CD4-positive, CD25-positive, alpha-beta regulatory T cell (primary cell): ENCODE data around the gene PLXDC2. TPM values are rescaled to one million over a fixed set of nuclear protein-coding genes. Genes with fewer than 3 reads are reported as not detected.

Source experiments
- ATAC-seq, 2 donors: fragments of 150-1000 bp; cut with Tn5 transposase; one replicate each; pipeline ENCODE4 v1.10.0; 2021; ENCODE audit warnings: low read depth in 2 of 2, moderate number of reproducible peaks in 2 of 2, moderate library complexity in 1 of 2
- DNase-seq, 3 donors: peaks; one replicate each; pipeline versions ENCODE4 v3.0.0 to v3.0.0-alpha.2; 2012 to 2022; ENCODE audit warnings: mixed read lengths in 1 of 3
- H3K27ac ChIP-seq: one replicate; pipeline ENCODE4 v1.7.0; 2013; ENCODE audit warnings: mild to moderate bottlenecking, low read length; ENCODE audit not compliant: insufficient read depth, poor library complexity, severe bottlenecking
- H3K27me3 ChIP-seq: one replicate; pipeline ENCODE4 v1.7.0; 2013; ENCODE audit warnings: low read length; ENCODE audit not compliant: control insufficient read depth, insufficient read depth
- H3K36me3 ChIP-seq: one replicate; pipeline ENCODE4 v1.7.0; 2013; ENCODE audit warnings: mild to moderate bottlenecking, low read length, moderate library complexity; ENCODE audit not compliant: control insufficient read depth, insufficient read depth
- H3K4me1 ChIP-seq: 2 replicates; pipeline ENCODE4 v1.7.0; 2013; ENCODE audit warnings: mild to moderate bottlenecking, low read length; ENCODE audit not compliant: insufficient read depth, control insufficient read depth, poor library complexity, severe bottlenecking
- H3K4me3 ChIP-seq: one replicate; pipeline ENCODE4 v1.7.0; 2013; ENCODE audit warnings: low read depth, mild to moderate bottlenecking, low read length, moderate library complexity
- H3K9me3 ChIP-seq, 2 experiments: 1 replicate in 1 of 2; 2 replicates in 1 of 2; pipeline ENCODE4 v1.7.0; 2013; ENCODE audit warnings: low read length in 2 of 2, mild to moderate bottlenecking in 1 of 2, moderate library complexity in 1 of 2; ENCODE audit not compliant: control insufficient read depth in 2 of 2
- H3K27ac Mint-ChIP-seq, 3 donors: one replicate each; pipeline ENCODE4 v1.8.0; 2020 to 2022; ENCODE audit warnings: mild to moderate bottlenecking in 3 of 3, mixed read lengths in 3 of 3, moderate library complexity in 2 of 3
- H3K27me3 Mint-ChIP-seq: one replicate; pipeline ENCODE4 v1.8.0; 2022; ENCODE audit warnings: mild to moderate bottlenecking, mixed read lengths
- H3K36me3 Mint-ChIP-seq: one replicate; pipeline ENCODE4 v1.8.0; 2020; ENCODE audit warnings: mixed read lengths
- H3K4me1 Mint-ChIP-seq, 4 donors: one replicate each; pipeline ENCODE4 v1.8.0; 2020 to 2022; ENCODE audit warnings: mixed read lengths in 4 of 4, mild to moderate bottlenecking in 1 of 4
- H3K4me3 Mint-ChIP-seq, 4 donors: one replicate each; pipeline ENCODE4 v1.8.0; 2020 to 2022; ENCODE audit warnings: mild to moderate bottlenecking in 4 of 4, mixed read lengths in 4 of 4, moderate library complexity in 3 of 4
- H3K9me3 Mint-ChIP-seq, 7 donors: one replicate each; pipeline ENCODE4 v1.8.0; 2020 to 2022; ENCODE audit warnings: mixed read lengths in 7 of 7, mild to moderate bottlenecking in 3 of 7, moderate library complexity in 2 of 7
- polyA plus RNA-seq, 4 donors: library from polyadenylated mRNA; unstranded; fragments of 300-500 nt; fragmentation: Illumina TruSeq; gene quantifications; one replicate each; pipeline ENCODE4 v1.2.3, GENCODE V29; 2021
- total RNA-seq: library from RNA; stranded (reverse); gene quantifications from one replicate; pipeline ENCODE4 v1.2.3, GENCODE V29; 2022

Gene PLXDC2
- total and polyA plus RNA-seq, 5 donors from 2014 or later = 0.03 to 1.8 (median 0.10) TPM; not detected in 2

GRCh38 chr10:19862811-19863515, 46.7 kb downstream of the PLXDC2 start:
- Histone ChIP-seq H3K27ac (no peak overlapping the region), H3K36me3 (no peaks in the 10 kb centered on the region), H3K4me1 (no peaks in the 10 kb centered on the region), H3K4me3 (no peak overlapping the region), H3K27me3 (no peaks in the 10 kb centered on the region), H3K9me3 (no peaks in the 10 kb centered on the region)
- H3K36me3 Mint-ChIP-seq = peaks cover 5% of the 10 kb centered on the region
- H3K4me1 Mint-ChIP-seq = no peaks in the 10 kb centered on the region
- H3K27ac Mint-ChIP-seq = no peak overlapping the region
- H3K27me3 Mint-ChIP-seq = no peaks in the 10 kb centered on the region
- ATAC-seq (no peak), DNase-seq (no peak)
- no peak overlapping the region for H3K4me3 Mint-ChIP-seq
- peaks cover 2 to 24% (median 6%) of the 10 kb centered on the region in 7 donors for H3K9me3 Mint-ChIP-seq

GRCh38 chr10:19865676-19866075, 49.4 kb downstream of the PLXDC2 start:
- Histone ChIP-seq H3K4me3 (no peak overlapping the region), H3K36me3 (no peaks in the 10 kb centered on the region), H3K4me1 (no peaks in the 10 kb centered on the region), H3K9me3 (no peaks in the 10 kb centered on the region), H3K27me3 (no peaks in the 10 kb centered on the region), H3K27ac (no peak overlapping the region)
- H3K36me3 Mint-ChIP-seq = peaks cover 5% of the 10 kb centered on the region
- ATAC-seq = no peak
- H3K4me1 Mint-ChIP-seq = no peaks in the 10 kb centered on the region
- no peaks in the 10 kb centered on the region for H3K27me3 Mint-ChIP-seq
- DNase-seq = no peak
- H3K27ac Mint-ChIP-seq = no peak overlapping the region
- no peak overlapping the region for H3K4me3 Mint-ChIP-seq
- peaks cover 0 to 19% (median 5%) of the 10 kb centered on the region in 7 donors for H3K9me3 Mint-ChIP-seq

- Mint-ChIP-seq H3K4me3 (no peak overlapping the region), H3K9me3 (peaks cover 0 to 29% (median 7%) of the 10 kb centered on the region in 7 donors), H3K4me1 (no peaks in the 10 kb centered on the region), H3K27ac (no peak overlapping the region), H3K27me3 (no peaks in the 10 kb centered on the region), H3K36me3 (peaks cover 5% of the 10 kb centered on the region)
- no peak for DNase-seq
- H3K4me3 ChIP-seq = no peak overlapping the region
- H3K27ac ChIP-seq = no peak overlapping the region
- no peak for ATAC-seq
- no peaks in the 10 kb centered on the region for H3K9me3 ChIP-seq
- no peaks in the 10 kb centered on the region for H3K4me1 ChIP-seq
- no peaks in the 10 kb centered on the region for H3K36me3 ChIP-seq
- H3K27me3 ChIP-seq = no peaks in the 10 kb centered on the region
These were observed 53.1 kb downstream of the PLXDC2 start for GRCh38 chr10:19869370-19869769.

GRCh38 chr10:19872504-19873271, 56.5 kb downstream of the PLXDC2 start:
- Histone ChIP-seq H3K4me1 (no peaks in the 10 kb centered on the region), H3K36me3 (no peaks in the 10 kb centered on the region), H3K27ac (no peak overlapping the region), H3K4me3 (no peak overlapping the region), H3K27me3 (no peaks in the 10 kb centered on the region), H3K9me3 (no peaks in the 10 kb centered on the region)
- ATAC-seq (no peak), DNase-seq (no peak)
- Mint-ChIP-seq H3K4me3 (no peak overlapping the region), H3K27ac (no peak overlapping the region), H3K27me3 (no peaks in the 10 kb centered on the region), H3K4me1 (no peaks in the 10 kb centered on the region), H3K9me3 (peaks cover 0 to 19% (median 8%) of the 10 kb centered on the region in 7 donors), H3K36me3 (no peaks in the 10 kb centered on the region)

- Mint-ChIP-seq H3K4me1 (no peaks in the 10 kb centered on the region), H3K9me3 (peaks cover 0 to 19% (median 6%) of the 10 kb centered on the region in 7 donors), H3K27ac (no peak overlapping the region), H3K36me3 (no peaks in the 10 kb centered on the region), H3K27me3 (no peaks in the 10 kb centered on the region), H3K4me3 (no peak overlapping the region)
- H3K27me3 ChIP-seq = no peaks in the 10 kb centered on the region
- no peaks in the 10 kb centered on the region for H3K4me1 ChIP-seq
- no peak for ATAC-seq
- no peaks in the 10 kb centered on the region for H3K36me3 ChIP-seq
- no peak overlapping the region for H3K27ac ChIP-seq
- no peaks in the 10 kb centered on the region for H3K9me3 ChIP-seq
- H3K4me3 ChIP-seq = no peak overlapping the region
- DNase-seq = no peak
These were observed 58.0 kb downstream of the PLXDC2 start for GRCh38 chr10:19874190-19874589.

GRCh38 chr10:19874791-19875190, 58.6 kb downstream of the PLXDC2 start:
- Mint-ChIP-seq H3K4me3 (no peak overlapping the region), H3K4me1 (no peaks in the 10 kb centered on the region), H3K36me3 (no peaks in the 10 kb centered on the region), H3K27me3 (no peaks in the 10 kb centered on the region), H3K9me3 (peaks cover 0 to 18% (median 7%) of the 10 kb centered on the region in 7 donors), H3K27ac (no peak overlapping the region)
- no peaks in the 10 kb centered on the region for H3K4me1 ChIP-seq
- ATAC-seq = no peak
- no peaks in the 10 kb centered on the region for H3K36me3 ChIP-seq
- no peak overlapping the region for H3K4me3 ChIP-seq
- no peaks in the 10 kb centered on the region for H3K9me3 ChIP-seq
- no peak for DNase-seq
- H3K27ac ChIP-seq = no peak overlapping the region
- H3K27me3 ChIP-seq = no peaks in the 10 kb centered on the region

- DNase-seq = no peak
- ATAC-seq = no peak
- no peaks in the 10 kb centered on the region for H3K27me3 Mint-ChIP-seq
- no peaks in the 10 kb centered on the region for H3K9me3 ChIP-seq
- H3K27me3 ChIP-seq = no peaks in the 10 kb centered on the region
- H3K4me1 ChIP-seq = no peaks in the 10 kb centered on the region
- no peaks in the 10 kb centered on the region for H3K36me3 ChIP-seq
- H3K4me3 Mint-ChIP-seq = no peak overlapping the region
- no peak overlapping the region for H3K27ac Mint-ChIP-seq
- no peaks in the 10 kb centered on the region for H3K36me3 Mint-ChIP-seq
- peaks cover 0 to 14% (median 7%) of the 10 kb centered on the region in 7 donors for H3K9me3 Mint-ChIP-seq
- H3K27ac ChIP-seq = no peak overlapping the region
- H3K4me1 Mint-ChIP-seq = no peaks in the 10 kb centered on the region
- H3K4me3 ChIP-seq = no peak overlapping the region
These were observed 60.3 kb downstream of the PLXDC2 start for GRCh38 chr10:19876570-19876969.
